K562 (cell line): ENCODE results near the gene C13orf46. TPM values are rescaled to one million over a fixed set of nuclear protein-coding genes. Genes with fewer than 3 reads are reported as not detected.

Source experiments
- ATAC-seq: fragments of 200-7000 bp; cut with Tn5 transposase; 3 replicates; pipeline ENCODE4 v1.9.1; 2020; ENCODE audit warnings: moderate library complexity
- BruUV-seq: library from RNA; stranded (reverse); fragments of 400-500 nt; replicated peaks from 2 replicates; lab custom pipeline; 2021; lab: Mats Ljungman, UMichigan
- CTCF ChIA-PET: fragments of 300-600 bp; formaldehyde crosslinking; extraction: SDS; loops from one replicate; lab custom pipeline; 2021; ENCODE audit warnings: low intra/inter-chr PET ratio; lab: Yijun Ruan, JAX
- POLR2A ChIA-PET: fragments of 300-600, 350-650 bp; sonication (Branson Sonifier 250); formaldehyde crosslinking; extraction: SDS; loops from one replicate; lab custom pipeline; 2021; ENCODE audit warnings: antibody characterized with exemption, inconsistent platforms; lab: Yijun Ruan, JAX
- DNase-seq, 4 experiments: peaks; one replicate each; pipeline versions ENCODE4 v3.0.0 to v3.0.0-alpha.2; 2011 to 2018; ENCODE audit warnings: low spot score in 3 of 4, mixed read lengths in 3 of 4; ENCODE audit errors: extremely low read depth in 1 of 4
- FAIRE-seq: peaks from 2 replicates; lab custom pipeline; 2011; peaks lifted over from hg19 to GRCh38; lab: Jason Lieb, UNC
- H2AFZ ChIP-seq: 2 replicates; pipeline ENCODE4 v1.6.0; 2011; ENCODE audit warnings: low read depth, low read length, control low read depth, inconsistent platforms
- H3K27ac ChIP-seq: fragments of 200-600 bp; 3 replicates; pipeline ENCODE4 v1.8.0; 2011; ENCODE audit warnings: low read depth, mild to moderate bottlenecking, control low read depth, inconsistent platforms, low read length, moderate library complexity, mixed read lengths; ENCODE audit errors: extremely low read depth
- H3K27me3 ChIP-seq, 2 experiments: fragments of 300-600 bp in 1 of 2; 2 replicates in 1 of 2; 3 replicates in 1 of 2; pipeline versions ENCODE4 v1.6.0 to v1.8.0; 2011; ENCODE audit warnings: inconsistent platforms in 2 of 2, low read length in 2 of 2, mild to moderate bottlenecking in 1 of 2, mixed read lengths in 1 of 2, moderate library complexity in 1 of 2; ENCODE audit not compliant: control insufficient read depth in 2 of 2, insufficient read depth in 2 of 2
- H3K36me3 ChIP-seq: fragments of 300-600 bp; 3 replicates; pipeline ENCODE4 v1.8.0; 2011; ENCODE audit warnings: mild to moderate bottlenecking, low read length, inconsistent platforms; ENCODE audit not compliant: control insufficient read depth, insufficient read depth
- H3K4me1 ChIP-seq, 2 experiments: fragments of 200-600 bp in 1 of 2; replicated peaks in 1 of 2; 2 replicates in 1 of 2; 3 replicates in 1 of 2; pipeline versions ENCODE4 v1.5.1 to v1.8.0; 2011; ENCODE audit warnings: inconsistent platforms in 2 of 2, low read length in 2 of 2, mild to moderate bottlenecking in 1 of 2, mixed read lengths in 1 of 2, moderate library complexity in 1 of 2; ENCODE audit not compliant: control insufficient read depth in 2 of 2, insufficient read depth in 2 of 2
- H3K4me2 ChIP-seq: 2 replicates; pipeline ENCODE4 v1.6.1; 2011; ENCODE audit warnings: low read length, control low read depth, inconsistent platforms, mixed read lengths; ENCODE audit not compliant: insufficient read depth
- H3K4me3 ChIP-seq: fragments of 200-600 bp; sonication (generic), shearing (Covaris generic); 2 replicates; pipeline ENCODE4 v1.5.1; 2016; ENCODE audit warnings: control low read depth, inconsistent platforms
- H3K79me2 ChIP-seq: fragments of 200-600 bp; 3 replicates; pipeline ENCODE4 v1.8.0; 2011; ENCODE audit warnings: low read length, inconsistent platforms; ENCODE audit not compliant: control insufficient read depth, insufficient read depth
- H3K9ac ChIP-seq, 2 experiments: 2 replicates each; pipeline versions ENCODE4 v1.6.0 to v1.6.1; 2011; ENCODE audit warnings: low read depth in 2 of 2, low read length in 2 of 2, control low read depth in 1 of 2, inconsistent platforms in 1 of 2, mild to moderate bottlenecking in 1 of 2, mixed read lengths in 1 of 2; ENCODE audit not compliant: insufficient read depth in 1 of 2
- H3K9me1 ChIP-seq: one replicate; pipeline ENCODE4 v1.6.0; 2011; ENCODE audit warnings: inconsistent platforms, mild to moderate bottlenecking, low read length, moderate library complexity; ENCODE audit not compliant: control insufficient read depth, insufficient read depth
- H3K9me3 ChIP-seq: replicated peaks from 2 replicates; pipeline ENCODE4 v1.5.1; 2011; ENCODE audit warnings: low read depth, low read length, inconsistent platforms; ENCODE audit not compliant: control insufficient read depth, insufficient read depth
- H4K20me1 ChIP-seq: replicated peaks from 2 replicates; pipeline ENCODE4 v1.6.1; 2011; ENCODE audit warnings: low read length, inconsistent platforms, mixed read lengths; ENCODE audit not compliant: control insufficient read depth, insufficient read depth
- CHCHD3 ChIP-seq: fragments of 250-450 bp; sonication (Bioruptor Pico); IDR thresholded peaks from 2 replicates; pipeline ENCODE4 v2.1.2; 2022; ENCODE audit warnings: mild to moderate bottlenecking
- HDAC2 ChIP-seq: fragments of 450-650 bp; IDR thresholded peaks from 2 replicates; pipeline ENCODE4 v1.6.1; 2016; ENCODE audit warnings: mild to moderate bottlenecking
- POLR2B ChIP-seq: fragments of 450-650 bp; IDR thresholded peaks from 2 replicates; pipeline ENCODE4 v1.6.1; 2018; ENCODE audit warnings: low read depth; ENCODE audit not compliant: partially characterized antibody
- SETDB1 ChIP-seq: IDR thresholded peaks from one replicate; pipeline ENCODE4 v1.6.1; 2012; ENCODE audit warnings: low read length, control low read depth, inconsistent platforms
- WGBS: fragments of 100-300 bp; shearing (Covaris generic); methylation state at CpG from one replicate; pipeline ENCODE4 v1.1.6; 2016; ENCODE audit warnings: low coverage, mixed read lengths; ENCODE audit not compliant: insufficient coverage; ENCODE audit errors: missing lambda C conversion rate; 5-methylcytosine and 5-hydroxymethylcytosine counted together
- in situ Hi-C: fragments of 300-500 bp; cut with MboI; formaldehyde crosslinking; loops from 4 replicates; pipeline ENCODE4 v1.15.0; 2018; ENCODE audit warnings: inconsistent platforms, mixed read lengths
- intact Hi-C: fragments of 100-400 bp; cut with micrococcal nuclease; formaldehyde crosslinking; loops from 2 replicates; pipeline ENCODE4 v1.14.2; 2022
- polyA plus RNA-seq, 8 experiments: library from polyadenylated mRNA; depleted of rRNA in 4 of 8; stranded (reverse) in 5 of 8; unstranded in 3 of 8; fragments of >200 nt; fragmentation: Nextera tagmentation in 2 of 8; fragmentation: Illumina TruSeq in 1 of 8; extraction: Ambion mirVana in 2 of 8; extraction: Trizol in 1 of 8; gene quantifications; 2 replicates each; pipeline versions ENCODE4 v1.2.1 to v1.2.3, GENCODE V29; 2011 to 2014; ENCODE audit warnings: inconsistent platforms in 1 of 8, missing spikeins in 1 of 8
- total RNA-seq, 7 experiments: library from RNA; depleted of rRNA in 6 of 7; stranded (reverse); fragments of >200 nt in 6 of 7; fragmentation: Illumina TruSeq in 2 of 7; extraction: Trizol in 2 of 7; gene quantifications; 2 replicates each; pipeline versions ENCODE4 v1.2.1 to v1.2.3, GENCODE V29; 2011 to 2021; ENCODE audit warnings: low replicate concordance in 1 of 7

The C13orf46 gene
- total and polyA plus RNA-seq, 9 of the 15 experiments (the other 6 are each of a cell fraction or from before 2014, with no cell fraction given): 0.04 to 0.24 (median 0.05) TPM; not detected in 4

DNA sequence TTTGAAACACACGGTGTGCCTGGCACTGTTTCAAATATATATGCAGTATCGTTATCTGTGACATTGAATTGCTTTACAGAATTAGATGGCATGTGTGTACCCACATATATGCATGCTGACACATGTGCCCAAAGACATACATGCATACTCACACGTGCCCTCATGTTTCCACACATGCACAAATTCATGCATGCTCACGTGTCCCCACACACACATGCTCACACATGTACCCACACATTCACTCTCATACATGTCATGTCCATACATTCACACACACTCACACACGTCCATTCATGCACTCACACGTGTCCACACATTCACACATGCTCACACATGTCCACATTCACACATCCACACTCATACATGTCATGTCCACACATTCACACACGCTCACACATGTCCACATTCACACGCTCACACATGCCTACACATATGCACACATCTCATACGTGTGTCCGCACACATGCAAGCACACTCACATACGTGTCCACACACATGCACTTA, 17.9 kb upstream of the C13orf46 start:
- no peak overlapping the region for H2AFZ ChIP-seq
- no peaks in the 10 kb centered on the region for H3K27me3 ChIP-seq
- no peak overlapping the region for H3K4me2 ChIP-seq
- intact Hi-C loops: no loop called here
- H3K27ac ChIP-seq: no peak overlapping the region; the same call in 2 of the 3 replicates
- H3K9ac ChIP-seq: no peak overlapping the region
- ChIA-PET CTCF (no interaction called here), POLR2A (no interaction called here)
- no peaks in the 10 kb centered on the region; the same call in 1 of the 2 replicates for H3K9me3 ChIP-seq
- peaks cover 0 to 4% of the 10 kb centered on the region in 2 experiments; a peak in 1 of 5 replicates for H3K4me1 ChIP-seq
- TF ChIP-seq POLR2B: peak; percentile 23
- TF ChIP-seq SETDB1: no peak
- no peak for TF ChIP-seq CHCHD3 (CRISPR knock-in tag)
- TF ChIP-seq, all 486 proteins: peak for 1
- no peaks in the 10 kb centered on the region for H3K9me1 ChIP-seq
- H4K20me1 ChIP-seq: no peaks in the 10 kb centered on the region
- ATAC-seq: no peak
- in situ Hi-C loops: no loop called here
- no peaks in the 10 kb centered on the region for H3K79me2 ChIP-seq
- peaks cover 29% of the 10 kb centered on the region; the same call in 2 of the 3 replicates for H3K36me3 ChIP-seq
- 94% methylated on average over 10 of the region's 11 CpGs for WGBS
- no peak overlapping the region for H3K4me3 ChIP-seq
- no peak for FAIRE-seq
- no TSS peak for BruUV-seq
- DNase-seq: no peak

- ATAC-seq (no peak), DNase-seq (no peak), FAIRE-seq (no peak)
- no peak overlapping the region for H2AFZ ChIP-seq
- in situ Hi-C loops: no loop called here
- no peak overlapping the region for H3K4me2 ChIP-seq
- peaks cover 0 to 4% of the 10 kb centered on the region in 2 experiments; a peak in 1 of 5 replicates for H3K4me1 ChIP-seq
- ChIA-PET POLR2A (no interaction called here), CTCF (no interaction called here)
- H3K79me2 ChIP-seq: no peaks in the 10 kb centered on the region
- 93% methylated on average over 10 of the region's 10 CpGs for WGBS
- H3K9me3 ChIP-seq: no peaks in the 10 kb centered on the region; the same call in 1 of the 2 replicates
- no peak overlapping the region for H3K27ac ChIP-seq
- BruUV-seq: no TSS peak
- no peak overlapping the region for H3K4me3 ChIP-seq
- no peaks in the 10 kb centered on the region for H3K27me3 ChIP-seq
- H3K9me1 ChIP-seq: no peaks in the 10 kb centered on the region
- intact Hi-C loops: no loop called here
- no peak overlapping the region for H3K9ac ChIP-seq
- no peaks in the 10 kb centered on the region for H4K20me1 ChIP-seq
- H3K36me3 ChIP-seq: peaks cover 26% of the 10 kb centered on the region; the same call in 2 of the 3 replicates
- TF ChIP-seq HDAC2: no peak
Measured at GRCh38 chr13:113991191-113991669, 17.4 kb upstream of the C13orf46 start.
